HUES48 (cell line): ENCODE results near the gene RABIF.
A peak's percentile ranks its signal among the peaks of the same experiment; 100 is the strongest.

Experiments used
- H3K27ac ChIP-seq: one replicate; pipeline ENCODE4 v1.7.0; 2013; ENCODE audit warnings: low read depth, low read length, inconsistent platforms
- H3K27me3 ChIP-seq: 2 replicates; pipeline ENCODE4 v1.6.1; 2013; ENCODE audit warnings: mild to moderate bottlenecking, low read length; ENCODE audit not compliant: control insufficient read depth, insufficient read depth
- H3K36me3 ChIP-seq: 2 replicates; pipeline ENCODE4 v1.6.1; 2013; ENCODE audit warnings: low read length; ENCODE audit not compliant: control insufficient read depth, insufficient read depth
- H3K4me1 ChIP-seq: 2 replicates; pipeline ENCODE4 v1.6.1; 2013; ENCODE audit warnings: mild to moderate bottlenecking, low read length; ENCODE audit not compliant: control insufficient read depth, insufficient read depth
- H3K4me3 ChIP-seq: 2 replicates; pipeline ENCODE4 v1.5.1; 2013; ENCODE audit warnings: mild to moderate bottlenecking, low read depth, low read length
- H3K9ac ChIP-seq: 2 replicates; pipeline ENCODE4 v1.6.1; 2013; ENCODE audit warnings: mild to moderate bottlenecking, low read depth, low read length, moderate library complexity
- H3K9me3 ChIP-seq: 2 replicates; pipeline ENCODE4 v1.6.1; 2013; ENCODE audit warnings: low read length; ENCODE audit not compliant: control insufficient read depth, insufficient read depth

The RABIF gene

DNA sequence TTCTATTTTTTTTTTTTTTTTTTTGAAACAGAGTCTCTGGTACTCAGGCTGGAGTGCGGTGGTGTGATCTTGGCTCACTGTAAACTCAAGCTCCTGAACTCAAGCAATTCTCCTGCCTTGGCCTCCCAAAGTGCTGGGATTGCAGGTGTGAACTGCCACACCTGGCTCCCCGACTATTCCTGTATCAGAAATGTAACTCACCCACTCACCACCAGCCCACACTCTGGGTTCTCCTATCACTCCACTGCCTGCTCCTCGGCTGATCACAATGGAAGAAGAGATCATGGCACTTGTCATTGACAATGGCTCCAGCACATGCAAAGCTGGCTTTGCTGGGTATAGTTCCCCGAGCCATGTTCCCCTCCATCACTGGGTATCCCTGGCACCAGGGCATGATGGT, 15.9 kb downstream of the RABIF start:
- Histone ChIP-seq H3K4me1 (no peaks in the 10 kb centered on the region), H3K4me3 (no peak overlapping the region), H3K27me3 (no peaks in the 10 kb centered on the region), H3K9me3 (no peaks in the 10 kb centered on the region), H3K9ac (no peak overlapping the region), H3K27ac (no peak overlapping the region), H3K36me3 (peaks cover 16% of the 10 kb centered on the region)

DNA sequence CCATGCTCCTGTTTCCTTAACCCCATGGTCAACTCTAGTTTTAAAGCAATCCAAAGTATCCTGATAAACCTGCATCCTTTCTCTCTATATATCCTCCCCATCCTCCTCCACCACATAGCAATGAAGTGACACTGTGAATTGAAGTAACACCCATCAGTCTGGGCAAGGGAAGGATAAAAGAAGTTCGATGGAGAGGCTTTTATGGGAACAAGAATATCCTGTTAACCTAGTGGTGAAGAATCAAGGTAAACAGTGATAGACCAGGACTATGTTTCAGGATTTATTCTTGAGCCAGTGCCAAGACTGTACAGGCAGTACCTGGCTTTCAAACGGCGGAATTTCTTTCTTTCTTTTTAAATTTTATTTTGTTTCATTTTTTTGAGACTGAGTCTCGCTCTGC, 17.6 kb downstream of the RABIF start:
- H3K9ac ChIP-seq = no peak overlapping the region
- no peaks in the 10 kb centered on the region for H3K27me3 ChIP-seq
- H3K27ac ChIP-seq = no peak overlapping the region
- no peaks in the 10 kb centered on the region for H3K9me3 ChIP-seq
- H3K4me1 ChIP-seq = no peaks in the 10 kb centered on the region
- H3K36me3 ChIP-seq = peaks cover 16% of the 10 kb centered on the region
- H3K4me3 ChIP-seq = no peak overlapping the region

DNA sequence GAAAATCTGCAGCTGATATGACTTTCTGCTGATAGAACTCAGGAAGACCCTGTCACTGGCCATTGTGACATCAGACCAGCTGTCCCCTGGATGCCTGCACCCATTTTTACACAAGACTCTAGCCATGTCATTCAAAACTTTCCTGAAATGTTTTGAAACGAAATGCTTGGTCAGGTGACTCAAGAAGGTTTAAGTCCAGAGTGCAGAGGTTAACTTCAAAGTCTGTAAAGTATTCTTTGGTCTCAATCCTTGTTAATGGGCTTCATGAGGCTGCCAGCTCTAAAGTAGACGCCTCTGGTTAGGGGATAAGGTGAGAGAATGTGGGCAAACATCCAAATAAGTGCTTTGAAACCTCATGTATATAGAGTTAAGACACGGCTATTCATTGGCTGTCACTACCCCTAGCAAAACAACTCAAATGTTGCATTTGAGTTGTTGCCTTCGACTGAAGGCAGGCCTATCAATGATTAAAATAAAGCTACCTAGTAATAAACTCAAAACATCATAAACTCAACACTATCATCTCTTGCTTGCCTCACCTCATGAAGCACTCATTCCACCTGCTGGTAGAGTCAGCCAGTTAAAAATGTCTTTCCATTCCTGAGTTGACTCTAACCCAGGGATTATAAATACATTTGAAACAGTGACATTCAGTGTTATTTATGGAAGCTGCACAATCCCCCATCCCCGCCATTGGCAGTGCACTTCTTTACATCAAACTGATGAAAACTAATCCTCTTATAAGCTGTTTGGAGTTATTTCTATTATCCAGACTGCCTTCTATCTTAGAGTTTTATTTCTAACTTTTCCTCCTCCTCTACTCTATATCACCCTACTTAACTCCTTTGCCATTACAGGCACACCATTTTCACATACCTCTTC, 26.0 kb downstream of the RABIF start:
- Histone ChIP-seq H3K4me3 (peak overlapping the region; percentile 92; the same call in 1 of the 2 replicates), H3K27me3 (no peaks in the 10 kb centered on the region), H3K9ac (no peak overlapping the region), H3K4me1 (peaks cover 7% of the 10 kb centered on the region; the same call in 1 of the 2 replicates), H3K36me3 (peaks cover 11% of the 10 kb centered on the region), H3K27ac (no peak overlapping the region), H3K9me3 (no peaks in the 10 kb centered on the region)

DNA sequence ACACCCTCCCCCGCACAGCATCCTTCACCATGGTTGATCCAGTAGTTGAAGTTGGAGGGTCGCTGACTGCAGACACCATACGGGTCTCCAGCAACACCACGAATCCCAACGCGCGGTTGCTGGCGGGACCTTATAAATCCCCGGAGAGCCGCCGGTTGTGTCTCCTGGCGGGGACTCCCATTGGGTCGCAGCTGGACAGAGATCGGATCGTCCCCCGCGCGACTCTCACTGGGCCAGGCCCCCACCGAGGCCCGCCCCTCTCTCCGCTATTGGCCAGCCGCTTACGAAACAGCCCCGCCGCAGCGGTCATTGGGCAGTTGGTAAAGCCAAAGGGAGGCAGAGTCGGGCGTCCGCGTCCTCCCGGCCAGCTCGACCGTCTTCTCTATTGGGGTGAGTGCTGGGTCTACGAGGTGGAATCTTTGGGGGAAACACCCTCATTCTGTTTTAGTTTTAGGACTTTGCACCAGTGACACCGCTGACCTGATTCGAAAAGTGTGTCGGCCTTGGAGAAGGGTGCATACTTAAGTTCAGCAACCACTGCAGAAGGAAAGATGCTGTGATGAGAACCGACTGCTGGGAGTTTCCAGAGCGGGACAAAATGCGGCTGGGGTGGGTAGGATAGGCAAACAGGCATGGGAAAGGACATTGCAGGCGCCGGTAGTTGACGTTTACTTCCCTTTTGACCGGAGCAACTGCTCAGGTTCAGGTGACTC, 27.4 kb downstream of the RABIF start:
- peaks cover 24% of the 10 kb centered on the region for H3K36me3 ChIP-seq
- peaks cover 7% of the 10 kb centered on the region; the same call in 1 of the 2 replicates for H3K4me1 ChIP-seq
- peak overlapping the region; percentile 92 for H3K4me3 ChIP-seq
- no peaks in the 10 kb centered on the region for H3K27me3 ChIP-seq
- peak overlapping the region; percentile 92 for H3K9ac ChIP-seq
- no peaks in the 10 kb centered on the region for H3K9me3 ChIP-seq
- peak overlapping the region; percentile 93 for H3K27ac ChIP-seq

DNA sequence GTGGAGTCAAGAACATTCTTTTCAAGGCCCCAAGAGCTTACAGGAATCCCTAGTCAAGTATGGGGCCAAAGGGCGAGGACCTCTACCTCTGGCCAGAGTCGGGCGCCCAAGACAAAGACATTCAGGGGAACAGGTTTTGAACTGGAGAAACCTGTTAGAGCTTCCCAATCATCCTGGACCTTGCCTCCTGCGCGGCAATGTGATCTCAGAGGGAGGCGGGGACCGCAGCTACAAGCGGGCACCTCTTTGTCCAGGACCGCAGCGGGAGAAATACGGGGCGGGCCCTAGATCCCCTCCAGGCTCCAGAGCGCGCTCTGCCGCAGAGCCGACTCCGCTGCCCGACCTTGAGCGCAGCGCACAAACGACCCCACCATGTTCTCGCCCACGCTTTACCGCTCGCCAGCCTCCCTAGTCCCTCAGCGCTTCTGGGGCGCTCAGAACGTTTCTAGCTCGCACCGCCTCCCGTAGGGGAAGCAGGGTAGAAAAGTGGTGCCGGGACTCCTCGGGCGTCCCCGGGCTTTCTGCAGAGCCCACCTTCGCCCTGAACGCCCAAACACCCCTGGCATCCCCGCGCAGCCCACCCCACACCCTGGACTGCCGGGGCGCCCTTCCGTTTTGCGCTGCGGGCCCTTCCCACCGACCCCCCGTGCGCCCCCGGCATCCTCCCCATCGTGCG, 28.1 kb downstream of the RABIF start:
- H3K4me3 ChIP-seq = peak overlapping the region; percentile 92
- peak overlapping the region; percentile 92 for H3K9ac ChIP-seq
- H3K9me3 ChIP-seq = no peaks in the 10 kb centered on the region
- H3K27me3 ChIP-seq = no peaks in the 10 kb centered on the region
- peaks cover 7% of the 10 kb centered on the region; the same call in 1 of the 2 replicates for H3K4me1 ChIP-seq
- peak overlapping the region; percentile 93 for H3K27ac ChIP-seq
- H3K36me3 ChIP-seq = peaks cover 31% of the 10 kb centered on the region

DNA sequence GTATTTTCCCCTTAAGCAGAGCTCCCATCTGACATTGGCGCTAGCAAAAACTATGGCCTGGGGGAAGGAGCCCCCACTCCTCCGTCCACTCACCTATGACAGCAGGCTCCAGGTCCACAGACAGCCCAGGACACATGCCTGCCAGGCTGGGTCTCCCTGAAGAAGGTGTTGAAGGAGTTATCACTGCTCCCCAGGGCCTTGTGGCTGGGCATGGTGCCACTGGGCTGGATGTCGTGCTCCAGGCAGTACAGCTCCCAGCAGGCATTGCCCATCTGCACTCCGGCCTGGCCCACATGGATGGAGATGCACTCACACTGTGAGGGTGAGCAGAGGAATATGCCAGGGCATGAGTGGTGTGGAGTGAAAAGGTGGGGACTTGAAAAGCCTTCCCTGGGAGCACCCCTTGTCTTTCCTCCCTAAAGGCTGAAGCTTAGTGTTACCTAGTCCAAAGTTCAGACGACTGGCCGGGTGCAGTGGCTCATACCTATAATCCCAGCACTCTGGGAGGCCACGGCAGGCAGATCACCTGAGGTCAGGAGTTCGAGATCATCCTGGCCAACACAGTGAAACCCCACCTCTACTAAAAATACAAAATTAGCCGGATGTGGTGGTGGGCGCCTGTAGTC, 30.0 kb downstream of the RABIF start:
- peaks cover 43% of the 10 kb centered on the region for H3K36me3 ChIP-seq
- no peak overlapping the region for H3K27ac ChIP-seq
- H3K4me1 ChIP-seq = peaks cover 7% of the 10 kb centered on the region; the same call in 1 of the 2 replicates
- no peaks in the 10 kb centered on the region for H3K27me3 ChIP-seq
- no peak overlapping the region for H3K4me3 ChIP-seq
- no peaks in the 10 kb centered on the region for H3K9me3 ChIP-seq
- no peak overlapping the region for H3K9ac ChIP-seq

DNA sequence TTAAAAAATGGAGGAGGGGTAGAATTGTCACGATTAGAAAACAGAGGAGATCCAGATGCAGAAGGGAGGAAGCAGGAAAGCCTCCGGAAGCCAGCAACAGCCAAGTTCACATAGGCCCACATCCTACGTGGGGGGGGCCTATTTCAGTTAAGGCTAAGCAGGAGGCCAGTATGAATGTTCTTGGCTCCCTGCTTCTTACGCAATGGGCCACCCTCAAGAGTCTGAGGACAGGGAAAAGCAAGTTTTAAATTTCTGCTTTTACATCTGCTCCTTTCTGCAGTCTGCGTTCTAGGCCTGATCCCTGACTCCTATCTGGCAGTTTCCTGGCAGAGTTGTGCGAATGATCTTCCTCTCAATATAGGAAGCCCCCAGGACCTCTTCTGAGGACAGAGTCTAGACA, 30.6 kb downstream of the RABIF start:
- Histone ChIP-seq H3K4me1 (peaks cover 7% of the 10 kb centered on the region; the same call in 1 of the 2 replicates), H3K9ac (no peak overlapping the region), H3K27ac (no peak overlapping the region), H3K36me3 (peaks cover 43% of the 10 kb centered on the region), H3K9me3 (no peaks in the 10 kb centered on the region), H3K4me3 (no peak overlapping the region), H3K27me3 (no peaks in the 10 kb centered on the region)

DNA sequence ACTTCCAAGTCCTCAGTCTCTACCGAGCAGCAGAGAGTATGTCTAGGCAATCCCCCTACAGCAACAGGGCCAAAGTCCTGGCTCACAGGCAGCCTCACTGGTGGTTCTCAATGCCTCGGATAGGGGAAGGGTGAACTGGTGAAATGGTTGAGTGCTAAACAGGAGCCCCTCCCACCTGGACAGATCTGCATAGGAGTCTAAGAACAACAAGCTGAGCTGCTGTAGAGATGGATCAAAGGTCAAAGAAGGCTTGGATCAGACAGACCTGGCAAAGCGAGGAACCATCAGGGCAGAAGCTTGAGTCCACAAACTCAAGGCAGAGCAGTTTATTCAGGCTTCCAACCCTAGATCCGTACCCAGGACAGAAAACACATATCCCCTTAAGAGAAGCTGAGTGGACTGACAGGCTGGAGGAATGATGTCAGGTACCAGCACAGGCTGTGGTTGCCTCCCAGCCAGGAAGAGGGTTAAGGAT, 31.8 kb downstream of the RABIF start:
- Histone ChIP-seq H3K9me3 (no peaks in the 10 kb centered on the region), H3K36me3 (peaks cover 52% of the 10 kb centered on the region), H3K27me3 (no peaks in the 10 kb centered on the region), H3K4me3 (no peak overlapping the region), H3K9ac (no peak overlapping the region), H3K4me1 (peaks cover 2% of the 10 kb centered on the region; the same call in 1 of the 2 replicates), H3K27ac (no peak overlapping the region)

DNA sequence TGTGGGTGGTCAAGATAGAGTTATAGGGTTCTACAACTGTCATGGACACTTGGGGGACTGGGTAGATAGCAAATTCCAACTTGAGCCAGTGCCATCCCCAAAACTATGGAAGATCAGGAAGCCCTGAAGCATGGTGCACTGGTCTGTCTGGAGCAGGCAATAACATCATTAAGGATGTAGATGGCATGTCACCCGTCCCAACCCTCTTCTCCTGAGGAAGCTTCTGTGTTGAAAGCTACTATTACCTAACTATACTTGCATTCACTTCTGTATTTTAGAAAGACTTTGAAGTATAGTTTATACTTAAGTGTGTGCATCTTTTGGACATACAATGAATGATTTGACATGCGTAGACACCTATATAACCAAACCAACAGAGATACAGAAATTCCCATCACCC, 32.9 kb downstream of the RABIF start:
- no peak overlapping the region for H3K27ac ChIP-seq

DNA sequence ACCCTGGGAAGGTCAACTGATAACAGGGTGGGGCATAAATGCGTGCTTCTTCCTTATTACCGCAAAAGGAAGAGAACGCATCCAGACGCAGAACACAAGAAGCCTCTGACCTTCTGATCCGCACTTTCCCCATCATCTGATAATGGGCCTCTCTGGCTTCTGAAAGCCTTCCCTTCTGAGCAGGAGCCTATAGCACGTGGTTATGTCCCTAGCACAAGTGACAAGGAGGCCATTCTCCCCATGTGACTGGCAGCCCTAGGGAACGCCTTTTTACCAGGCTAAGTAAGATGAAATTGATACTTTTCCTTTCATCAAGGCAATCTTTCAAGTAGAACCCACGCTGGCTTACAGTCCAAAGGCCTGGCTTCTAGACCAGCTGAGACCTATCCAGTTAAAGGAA, 34.2 kb downstream of the RABIF start:
- Histone ChIP-seq H3K9ac (no peak overlapping the region), H3K4me3 (no peak overlapping the region), H3K36me3 (peaks cover 66% of the 10 kb centered on the region), H3K27ac (no peak overlapping the region), H3K4me1 (no peaks in the 10 kb centered on the region), H3K27me3 (no peaks in the 10 kb centered on the region), H3K9me3 (no peaks in the 10 kb centered on the region)

More for the DNA sequence above, 32.9 kb downstream of the RABIF start:
- H3K27me3 ChIP-seq = no peaks in the 10 kb centered on the region
- H3K36me3 ChIP-seq = peaks cover 58% of the 10 kb centered on the region
- H3K9me3 ChIP-seq = no peaks in the 10 kb centered on the region
- H3K9ac ChIP-seq = no peak overlapping the region
- H3K4me3 ChIP-seq = no peak overlapping the region
- H3K4me1 ChIP-seq = no peaks in the 10 kb centered on the region
